Tongue (tissue), 2 donors: ENCODE results near the gene SCG5. TPM values are rescaled to one million over a fixed set of nuclear protein-coding genes. Genes with fewer than 3 reads are reported as not detected.
A peak's percentile ranks its signal among the peaks of the same experiment; 100 is the strongest.

Experiments used
- DNase-seq: peaks from one replicate; pipeline ENCODE4 v3.0.0-alpha.2; 2015
- total RNA-seq: library from RNA; depleted of rRNA; stranded (reverse); fragments of >200 nt; gene quantifications from one replicate; pipeline ENCODE4 v1.2.3, GENCODE V29; 2014

The SCG5 gene
- total RNA-seq, 1 donor from 2014 or later = 9.2 TPM

DNA sequence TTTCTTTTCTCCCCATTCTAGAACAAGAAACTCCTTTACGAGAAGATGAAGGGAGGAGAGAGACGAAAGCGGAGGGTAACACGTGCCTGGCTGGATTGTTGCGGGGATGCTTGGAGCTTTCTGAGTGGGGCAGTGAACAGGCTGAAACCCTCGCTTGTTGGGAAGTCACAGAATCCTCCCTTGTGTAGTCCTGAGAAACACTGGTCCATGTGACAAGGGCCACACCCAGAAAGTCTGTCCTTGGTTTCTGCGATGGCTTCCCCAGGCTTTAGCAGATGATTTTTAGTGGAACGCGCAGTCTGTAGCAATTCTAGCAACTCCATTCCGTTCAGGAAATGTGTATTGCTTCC is 50.2 kb downstream of the SCG5 start:
- DNase-seq = no peak

DNA sequence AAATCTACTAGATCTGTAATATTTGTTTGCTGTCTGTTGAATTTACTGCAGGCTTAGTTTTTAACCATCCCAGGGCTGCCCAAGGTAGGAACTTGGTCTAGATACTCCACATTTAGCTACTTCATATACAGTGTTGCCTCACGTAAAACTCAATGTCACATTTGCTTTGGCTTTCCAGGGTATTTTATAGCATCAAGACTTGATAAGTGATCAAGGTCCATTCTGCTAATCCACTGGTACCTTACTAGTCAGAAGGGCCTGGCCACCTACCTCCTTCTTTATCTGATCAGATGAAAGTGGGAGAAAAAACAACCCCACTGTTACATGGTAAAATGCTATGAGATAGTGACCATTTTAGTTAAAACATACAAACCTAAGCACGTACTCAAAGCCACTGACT is 50.8 kb downstream of the SCG5 start:
- no peak for DNase-seq

DNA sequence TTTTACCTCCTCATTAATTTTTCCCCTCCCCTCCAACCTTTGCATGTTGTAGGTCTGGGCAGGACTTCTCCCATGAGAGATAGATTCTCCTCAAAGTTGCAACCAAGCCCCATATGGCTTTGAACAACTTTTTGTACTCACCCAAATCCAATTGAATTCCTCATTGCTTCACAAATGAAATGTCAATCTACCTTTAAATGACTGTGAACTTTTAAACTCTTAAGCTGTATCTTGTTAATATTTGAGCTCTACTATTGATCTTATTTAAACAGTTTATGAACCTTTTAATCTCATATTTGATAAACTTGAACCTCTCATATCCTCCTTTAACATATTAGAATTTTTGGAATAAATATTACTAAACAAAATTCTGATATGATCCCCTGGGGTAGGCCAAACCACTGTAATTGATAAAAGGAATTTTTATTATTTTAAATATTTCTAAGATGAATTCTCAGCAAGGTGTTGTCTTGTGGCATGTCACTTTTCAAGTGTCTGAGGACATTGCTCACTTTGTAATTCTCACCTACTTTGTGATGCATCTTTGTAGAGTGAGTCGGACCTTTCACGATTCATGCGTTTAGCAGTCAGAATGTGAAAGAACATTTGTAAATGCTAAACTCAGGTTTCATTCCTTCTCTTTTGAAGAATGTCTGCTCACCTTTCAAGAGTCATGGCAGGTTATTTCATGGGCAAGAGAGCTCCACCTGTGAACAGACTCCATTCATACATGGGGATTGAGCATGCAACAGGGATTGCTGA is 52.9 kb downstream of the SCG5 start:
- DNase-seq = no peak

DNA sequence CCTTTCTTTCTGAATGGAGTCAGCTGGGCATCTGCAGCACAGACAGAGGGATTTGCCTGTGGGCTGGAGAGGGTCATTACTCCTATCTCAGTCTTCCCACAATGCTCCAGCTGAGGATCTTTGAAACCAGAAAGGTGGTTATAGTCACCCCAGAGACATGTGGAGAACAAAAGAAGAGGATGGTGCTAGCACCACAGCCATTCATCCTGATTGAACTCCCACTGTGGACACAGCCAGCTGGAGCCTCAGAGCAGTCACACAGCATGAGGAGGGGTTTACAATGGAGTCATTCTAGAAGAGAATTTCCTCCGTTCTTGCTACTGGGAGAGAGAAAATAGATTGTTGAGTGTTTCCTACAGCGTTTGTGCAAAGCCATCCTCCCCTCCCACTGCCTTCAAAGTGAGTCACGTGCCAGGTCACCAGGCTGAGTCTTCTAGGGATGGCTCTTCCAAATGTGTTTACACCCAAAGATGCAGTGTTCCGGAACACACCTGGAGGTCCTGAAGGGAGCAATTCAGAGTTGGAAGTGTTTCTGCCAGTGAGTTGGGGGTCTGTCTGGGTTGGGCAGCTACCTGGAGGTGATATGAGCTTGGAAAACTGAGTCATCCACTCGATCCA is 57.4 kb downstream of the SCG5 start:
- no peak for DNase-seq

DNA sequence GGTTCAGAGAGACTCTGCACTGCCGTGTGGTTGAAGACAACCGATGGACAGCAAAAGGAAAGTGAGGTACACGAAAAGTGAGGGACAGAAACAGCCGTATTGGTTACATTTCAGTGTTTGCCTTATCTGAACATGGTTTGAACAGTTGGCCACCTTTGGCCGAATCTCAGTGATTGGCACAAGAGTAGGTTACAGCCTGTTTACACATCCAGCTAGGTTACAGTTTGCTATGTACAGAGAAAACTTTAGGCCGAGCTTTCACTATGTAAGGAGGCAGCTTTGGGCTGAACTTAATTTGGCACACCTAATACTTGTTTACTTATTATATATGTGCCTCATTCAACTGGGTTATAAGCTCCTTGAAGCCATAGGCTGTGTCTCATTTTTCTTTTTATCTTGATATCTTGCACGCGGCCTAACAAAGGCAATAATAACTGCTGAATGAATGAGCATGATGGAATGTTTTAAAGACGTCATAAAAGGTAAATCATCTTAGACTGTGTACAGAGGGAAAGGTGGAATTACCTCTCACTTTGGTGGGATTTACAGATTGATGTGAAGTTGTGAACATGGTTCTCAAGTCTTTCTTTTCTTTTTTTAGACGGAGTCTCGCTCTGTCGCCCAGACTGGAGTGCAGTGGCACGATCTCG is 59.1 kb downstream of the SCG5 start:
- DNase-seq = no peak

DNA sequence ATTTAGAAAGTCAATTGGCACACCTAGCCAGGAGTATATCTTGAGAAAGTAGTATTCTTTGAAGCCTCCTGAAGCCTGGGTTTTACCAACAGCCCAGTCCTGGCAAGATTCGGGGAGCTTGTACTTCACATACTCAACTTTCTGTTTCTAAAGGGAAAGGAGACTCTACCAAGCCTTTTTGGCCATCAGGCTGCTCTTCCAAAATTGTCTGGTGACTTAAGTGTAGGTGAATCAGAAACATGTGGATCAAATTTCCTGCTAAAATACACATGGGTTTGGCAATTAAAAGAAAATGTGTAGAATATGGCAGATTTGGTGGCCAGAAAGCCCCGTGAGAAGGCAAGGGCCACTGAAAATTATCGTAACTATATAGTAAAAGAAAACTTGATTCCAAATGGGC is 60.4 kb downstream of the SCG5 start:
- DNase-seq = no peak

DNA sequence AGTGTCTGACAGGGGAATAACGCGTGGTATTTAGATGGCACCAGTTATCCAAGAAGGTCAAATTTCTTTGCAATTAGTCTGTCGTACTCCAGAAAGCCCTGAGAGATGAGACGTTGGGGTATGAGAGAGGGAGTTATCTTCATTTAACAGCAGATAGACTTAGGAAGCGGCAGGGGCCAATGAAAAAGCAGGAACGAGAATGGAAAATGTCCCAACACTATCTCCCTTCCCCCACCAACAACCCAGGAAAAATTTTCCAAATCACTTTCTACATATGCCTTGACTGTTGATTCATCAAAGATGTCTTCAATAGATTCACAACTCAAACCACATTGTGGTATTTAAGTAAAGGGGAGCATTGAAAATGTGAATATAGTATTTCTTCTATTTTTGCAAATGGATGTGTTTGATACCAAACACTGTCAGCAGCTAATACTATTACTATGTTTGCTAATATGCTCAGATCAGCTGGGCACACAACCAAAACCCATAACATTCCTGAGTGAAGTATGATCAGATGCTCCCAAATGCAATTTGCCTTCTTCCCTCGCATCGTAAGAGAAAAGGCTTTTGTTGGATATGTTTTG is 63.0 kb downstream of the SCG5 start:
- DNase-seq = no peak

DNA sequence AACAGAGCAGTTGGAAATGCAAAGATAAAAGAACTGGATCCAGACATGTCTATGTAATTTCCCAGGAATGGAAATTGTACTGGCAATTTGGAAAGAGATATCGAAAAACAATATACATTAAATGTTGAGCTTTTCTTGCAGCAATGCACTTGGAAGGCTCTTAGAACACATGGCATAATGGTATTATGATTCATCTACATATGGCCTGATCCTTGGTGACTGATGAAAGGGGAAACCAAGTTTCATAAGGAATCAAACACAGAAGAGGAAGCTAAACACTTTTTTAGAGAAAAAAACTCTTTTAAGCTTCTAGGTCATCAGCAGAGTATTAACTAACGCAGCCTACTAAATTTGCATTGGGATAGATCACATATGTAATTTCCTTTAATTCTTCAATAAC is 63.9 kb downstream of the SCG5 start:
- no peak for DNase-seq

DNA sequence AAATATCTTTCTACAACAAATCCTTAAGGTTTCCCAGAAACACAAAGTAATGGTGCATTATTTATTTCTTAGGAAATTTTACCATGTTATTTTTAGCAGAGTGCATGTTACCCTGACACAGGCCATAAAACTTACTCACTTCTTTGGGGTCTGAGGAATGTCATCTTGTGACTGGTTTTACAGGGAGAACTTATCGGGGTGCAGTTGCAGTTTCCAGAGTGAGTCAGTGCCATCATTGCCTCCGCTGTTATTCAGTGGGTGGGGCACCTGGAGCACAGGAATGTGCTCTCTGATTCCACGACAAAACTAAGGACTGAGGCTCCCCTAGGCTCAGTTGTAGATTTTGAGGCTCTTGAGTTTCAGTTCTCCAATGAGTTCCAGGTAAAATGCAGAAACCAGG is 65.2 kb downstream of the SCG5 start:
- DNase-seq = no peak

DNA sequence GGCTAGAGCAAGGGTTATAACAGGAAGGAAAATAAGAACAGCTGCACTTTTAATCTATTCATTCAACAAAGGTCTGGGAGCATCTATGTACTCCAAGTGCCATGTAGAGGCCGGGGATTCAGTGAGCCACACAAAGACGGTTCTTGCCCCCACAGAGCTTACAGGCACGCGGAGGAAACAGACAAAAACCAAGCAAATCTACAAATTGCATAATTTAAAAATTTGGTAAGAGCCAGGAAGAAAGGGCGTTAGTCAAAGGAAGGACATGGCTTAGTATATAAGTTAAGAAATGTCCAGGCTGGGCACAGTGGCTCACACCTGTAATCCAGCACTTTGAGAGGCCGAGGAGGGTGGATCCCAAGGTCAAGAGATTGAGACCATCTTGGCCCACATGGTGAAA is 65.9 kb downstream of the SCG5 start:
- no peak for DNase-seq

DNA sequence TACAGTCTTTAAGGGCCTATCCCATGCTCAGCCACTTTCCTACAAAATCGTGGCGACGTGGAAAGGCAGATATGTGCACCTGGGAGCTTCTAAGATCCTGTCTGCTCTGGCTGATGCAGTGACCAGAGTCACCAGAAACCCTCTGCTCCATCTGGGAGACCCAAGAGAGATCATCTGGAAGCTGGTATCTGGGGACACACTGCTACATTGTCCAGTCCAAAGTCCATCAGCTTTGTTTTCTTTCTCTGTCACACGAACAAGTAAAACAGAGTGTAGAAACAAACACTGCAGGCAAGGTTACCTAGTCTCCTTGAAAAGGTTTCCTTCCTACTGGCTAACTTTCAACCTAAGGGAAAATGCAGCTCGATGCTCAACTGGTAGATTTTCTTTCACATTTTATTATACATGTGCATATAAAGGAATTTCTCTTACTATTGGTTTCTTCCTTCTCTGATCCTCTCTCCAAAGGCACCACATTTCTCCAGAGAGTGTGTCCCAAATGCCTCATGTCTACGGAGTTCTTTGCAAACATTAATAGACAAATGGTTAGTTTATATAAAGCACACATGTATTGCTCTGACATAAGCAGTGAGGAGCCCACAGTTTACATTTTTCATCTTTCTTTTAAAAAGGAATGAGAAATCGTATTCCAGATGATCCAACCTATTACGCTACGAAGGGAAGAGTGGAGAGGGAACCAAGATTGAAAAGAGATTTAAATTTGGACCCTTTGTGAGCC is 68.0 kb downstream of the SCG5 start:
- DNase-seq = no peak

DNA sequence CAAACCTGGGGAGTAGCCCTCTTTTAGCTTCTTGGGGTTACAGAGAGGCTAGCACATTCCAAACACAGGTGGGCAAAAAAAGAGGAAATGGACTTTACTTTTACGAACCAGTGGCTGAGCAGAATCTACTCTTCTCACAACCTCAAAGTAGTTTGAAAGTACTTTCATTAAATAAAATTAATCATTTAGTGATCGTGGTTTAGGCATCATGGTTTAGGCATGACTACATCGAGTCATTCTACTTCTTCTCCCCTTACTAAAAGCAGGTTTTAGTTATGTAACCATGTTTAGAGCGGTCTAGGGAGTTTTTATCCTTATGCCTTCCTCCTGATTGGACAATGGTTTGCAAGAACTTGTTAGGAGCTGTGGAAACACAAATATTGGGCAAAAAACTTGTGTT is 73.8 kb downstream of the SCG5 start:
- DNase-seq = no peak

DNA sequence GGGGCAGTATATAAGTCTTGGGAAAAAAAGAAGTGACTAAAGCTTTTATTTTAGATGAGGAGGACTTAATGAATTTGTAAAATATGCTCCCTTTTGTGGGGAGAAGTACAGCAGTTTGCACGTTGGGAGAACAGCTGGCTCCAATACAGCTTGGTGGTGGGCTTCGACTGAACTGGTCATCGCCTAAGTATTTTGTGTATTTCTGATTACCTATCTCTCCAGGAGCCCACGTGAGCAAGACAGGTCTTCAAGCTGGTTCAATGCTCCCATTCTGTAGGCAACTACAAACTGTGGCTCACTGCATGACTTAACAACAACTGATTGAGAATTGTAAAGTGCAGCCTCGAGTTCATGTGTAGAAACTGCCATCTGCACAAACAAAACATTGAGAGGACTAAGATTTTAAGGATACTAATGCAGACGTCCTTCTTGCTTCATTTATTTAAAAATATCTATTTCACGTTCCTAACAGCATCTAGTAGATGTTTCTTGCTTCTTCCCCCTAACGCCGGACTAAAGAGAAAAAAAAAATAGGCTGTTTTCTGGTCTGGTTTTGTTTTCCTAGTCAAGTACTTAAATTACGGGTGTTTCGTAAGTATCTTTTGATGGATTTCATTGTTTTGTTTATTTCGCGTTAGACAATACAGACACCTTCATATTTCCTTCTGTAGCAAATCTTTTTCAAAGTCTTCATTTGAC is 74.9 kb downstream of the SCG5 start:
- DNase-seq = no peak

DNA sequence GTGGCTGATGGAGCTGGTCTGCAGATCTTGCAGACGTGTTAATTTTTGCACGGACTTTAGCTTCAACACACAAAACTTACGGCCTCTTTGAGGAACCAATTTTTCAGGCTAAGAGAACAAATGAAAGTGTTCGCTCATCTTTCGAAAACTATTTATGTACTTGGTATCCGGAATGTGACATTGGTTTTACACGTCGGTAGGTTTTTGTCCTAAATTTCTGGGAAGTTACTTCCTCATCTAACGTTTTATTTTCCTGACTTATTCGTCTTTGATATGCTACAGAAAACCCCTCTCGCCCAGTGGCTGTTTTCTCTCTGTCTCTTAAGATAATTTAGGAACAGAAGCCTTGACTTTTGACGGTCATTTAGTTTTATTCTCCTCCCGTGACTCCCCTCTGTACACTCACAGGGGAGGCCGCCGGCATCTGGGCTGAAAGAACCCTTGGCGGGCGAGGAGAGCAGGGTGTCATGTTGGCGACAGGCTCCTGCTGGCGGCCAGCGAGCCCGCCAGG is 75.5 kb downstream of the SCG5 start:
- DNase-seq = no peak

DNA sequence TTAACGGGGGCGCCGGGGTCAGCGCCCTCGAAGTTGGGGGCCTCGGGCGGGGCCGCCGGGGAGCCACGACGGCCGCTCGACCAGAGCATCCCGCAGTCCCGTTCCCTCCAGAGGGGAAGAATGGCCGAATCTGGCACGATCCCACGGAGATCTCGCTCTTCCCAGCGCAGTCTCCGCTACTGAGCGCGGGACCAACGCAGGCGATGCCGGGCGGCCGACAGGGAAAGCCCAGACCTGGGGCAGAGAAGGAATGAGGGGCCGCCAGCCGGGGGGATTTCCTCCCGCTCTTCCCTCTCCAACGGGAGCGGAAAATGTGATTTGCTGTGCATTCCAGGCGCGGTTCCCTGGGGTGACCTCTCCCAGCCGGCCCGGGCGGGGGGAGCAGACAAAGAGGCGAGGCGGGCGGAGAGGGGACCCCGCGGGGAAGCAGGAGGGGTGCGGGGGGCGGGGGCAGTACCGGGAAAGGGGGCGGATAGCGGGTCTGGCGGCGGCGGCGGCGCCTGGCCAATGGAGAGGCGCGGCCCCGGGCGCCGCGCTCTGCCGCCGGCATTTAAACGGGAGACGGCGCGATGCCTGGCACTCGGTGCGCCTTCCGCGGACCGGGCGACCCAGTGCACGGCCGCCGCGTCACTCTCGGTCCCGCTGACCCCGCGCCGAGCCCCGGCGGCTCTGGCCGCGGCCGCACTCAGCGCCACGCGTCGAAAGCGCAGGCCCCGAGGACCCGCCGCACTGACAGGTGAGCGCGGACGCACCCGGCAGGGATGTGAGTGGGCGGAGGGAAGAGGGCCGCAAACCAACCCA is 76.1 kb downstream of the SCG5 start, which contains the start of gene GREM1:
TSS of gene GREM1 (plus strand) at position 579 of the 801 bp plus-strand sequence. CDS start 12,687 bp downstream, outside the sequence.
- DNase-seq = peak; percentile 43

DNA sequence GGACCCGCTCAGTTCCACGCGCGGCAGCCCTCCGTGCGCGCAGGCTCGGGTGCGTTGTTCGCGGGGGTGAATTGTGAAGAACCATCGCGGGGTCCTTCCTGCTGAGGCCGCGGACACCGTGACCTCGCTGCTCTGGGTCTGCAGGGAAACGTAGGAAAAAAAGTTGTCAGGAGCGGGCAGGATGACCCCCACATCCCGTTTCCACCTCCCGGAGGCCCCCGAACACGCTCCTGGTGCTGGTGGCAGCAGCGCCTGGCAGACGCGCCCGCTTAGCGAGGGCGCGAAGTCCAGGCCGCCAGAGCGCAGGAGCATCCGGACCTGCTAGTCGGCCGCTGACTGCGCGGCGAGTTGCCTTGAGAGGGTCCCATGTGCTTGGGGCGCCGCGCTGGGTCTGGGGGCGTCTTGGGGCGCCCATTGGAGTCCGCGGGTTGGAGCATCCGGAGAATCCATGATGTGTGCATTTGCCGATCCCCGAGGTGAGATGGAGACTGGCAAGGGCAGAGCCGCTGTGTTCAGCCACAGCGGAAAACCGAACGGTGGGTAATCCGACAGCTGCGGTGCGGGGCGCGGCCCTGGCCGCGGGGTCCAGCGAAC is 76.8 kb downstream of the SCG5 start:
- no peak for DNase-seq

DNA sequence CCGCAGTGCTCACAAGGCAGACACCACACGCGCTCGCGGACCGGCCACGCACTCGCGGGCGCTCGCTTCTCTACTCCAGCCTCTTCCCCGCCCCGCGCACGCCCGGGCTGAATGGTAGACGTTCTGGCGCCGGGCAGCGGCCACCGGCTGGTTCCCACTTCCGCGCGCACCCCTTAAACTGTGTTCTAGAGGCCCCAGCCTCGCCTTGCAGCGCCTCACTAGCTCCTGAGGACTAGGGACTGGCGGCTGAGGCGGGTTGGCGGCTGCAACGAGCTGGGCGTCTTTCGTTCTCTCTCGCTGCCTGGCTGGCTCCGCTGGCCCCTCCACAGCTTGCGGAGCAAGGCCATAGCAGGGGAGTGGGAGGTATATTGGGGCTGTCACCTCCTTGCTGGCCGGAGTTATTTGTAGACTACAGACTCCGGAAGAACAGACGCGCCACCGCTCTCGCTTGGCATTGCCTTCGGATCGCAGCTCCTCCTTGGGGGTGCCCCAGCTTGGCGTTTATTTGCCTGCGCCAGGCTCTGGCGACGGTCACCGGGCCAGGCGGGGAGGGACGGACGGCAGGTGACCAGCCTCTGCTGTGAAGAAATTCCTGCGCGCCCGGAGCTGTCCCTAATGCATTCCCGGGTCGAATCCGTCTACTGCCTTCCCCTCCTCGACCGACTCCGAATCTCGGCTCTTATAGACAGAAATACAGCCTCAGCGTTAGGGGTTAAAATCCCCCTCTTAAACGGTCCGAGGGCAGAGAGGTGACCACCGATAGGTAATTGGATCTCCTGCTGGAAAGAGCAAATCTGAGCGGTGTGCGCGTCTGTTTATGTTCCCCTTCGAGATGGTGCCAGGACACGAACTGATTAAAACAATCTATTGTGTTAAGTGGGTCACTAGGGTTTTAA is 77.6 kb downstream of the SCG5 start:
- no peak for DNase-seq

DNA sequence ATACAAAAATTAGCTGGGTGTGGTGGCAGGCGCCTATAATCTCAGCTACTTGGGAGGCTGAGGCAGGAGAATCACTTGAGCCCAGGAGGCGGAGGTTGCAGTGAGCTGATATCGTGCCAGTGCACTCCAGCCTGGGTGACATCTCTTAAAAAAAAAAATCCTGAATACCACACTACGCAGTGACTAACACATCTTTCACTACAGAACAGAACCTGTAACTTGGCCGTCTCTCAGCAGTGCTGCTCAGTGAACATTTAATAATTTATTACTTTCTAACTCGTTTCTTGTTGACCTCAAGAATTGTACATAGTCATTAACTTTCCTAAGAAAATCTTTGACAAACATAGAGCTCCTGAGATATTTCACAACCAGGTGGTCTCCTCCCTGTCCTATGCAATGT is 80.1 kb downstream of the SCG5 start:
- DNase-seq = no peak

DNA sequence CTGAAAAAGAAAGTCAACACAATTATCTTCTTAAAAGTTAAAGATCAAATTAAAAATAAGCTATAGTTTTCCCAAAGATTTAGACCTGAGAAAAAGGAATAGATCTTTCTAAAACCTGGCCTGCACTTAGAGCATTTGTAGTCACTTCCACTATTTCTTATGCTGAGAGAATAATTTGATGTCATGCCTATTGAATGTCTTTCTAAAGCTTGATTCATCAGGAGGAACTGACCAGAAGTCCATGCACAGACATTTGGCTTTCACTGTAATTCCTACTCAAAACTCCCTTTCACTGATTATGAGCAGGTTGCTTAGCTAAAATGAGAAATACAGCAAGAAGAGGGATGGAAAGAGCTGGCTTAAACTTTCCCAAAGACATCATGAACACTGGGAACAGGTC is 80.6 kb downstream of the SCG5 start:
- DNase-seq = no peak
